ENCODE measurements around the gene ARVCF. TPM values are rescaled to one million over a fixed set of nuclear protein-coding genes. Genes with fewer than 3 reads are reported as not detected.

ARVCF gene
- total RNA-seq, 1 donor from 2014 or later: 288 TPM

DNA sequence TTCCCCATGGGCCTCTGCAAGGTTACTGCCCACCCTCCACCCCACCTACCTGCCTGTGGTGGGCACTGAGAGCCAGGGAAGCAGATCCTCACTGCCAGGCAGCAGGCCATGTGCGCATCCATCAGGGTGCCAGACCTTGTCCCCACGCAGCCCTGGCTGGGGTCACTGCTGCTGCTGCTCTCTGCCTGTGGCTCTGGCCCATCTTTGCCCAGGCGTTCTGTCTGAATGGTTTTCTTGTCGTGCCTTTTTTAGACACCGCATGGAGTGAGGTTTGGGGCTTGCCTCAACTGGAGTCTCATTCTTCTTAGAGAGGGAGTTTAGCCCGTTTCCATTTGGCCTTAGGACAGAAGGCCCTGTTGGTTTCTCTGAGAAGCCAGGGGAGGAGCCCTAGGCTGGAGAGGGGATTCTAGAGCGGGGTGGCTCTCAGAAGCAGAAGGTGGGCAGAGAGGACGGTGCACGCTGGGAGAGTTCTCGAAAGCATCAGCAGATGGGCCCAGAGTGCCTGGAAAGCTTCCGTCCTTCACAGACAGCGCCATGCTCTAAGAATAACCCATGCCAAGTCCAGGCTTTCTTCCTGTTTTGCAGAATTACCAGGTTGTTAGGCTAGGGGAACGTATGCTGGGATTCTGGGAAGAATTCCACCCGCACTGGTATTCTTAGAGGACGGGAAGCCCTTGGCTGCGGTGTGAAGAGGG, 12.4 kb upstream of the ARVCF start:
- no peak for DNase-seq

DNA sequence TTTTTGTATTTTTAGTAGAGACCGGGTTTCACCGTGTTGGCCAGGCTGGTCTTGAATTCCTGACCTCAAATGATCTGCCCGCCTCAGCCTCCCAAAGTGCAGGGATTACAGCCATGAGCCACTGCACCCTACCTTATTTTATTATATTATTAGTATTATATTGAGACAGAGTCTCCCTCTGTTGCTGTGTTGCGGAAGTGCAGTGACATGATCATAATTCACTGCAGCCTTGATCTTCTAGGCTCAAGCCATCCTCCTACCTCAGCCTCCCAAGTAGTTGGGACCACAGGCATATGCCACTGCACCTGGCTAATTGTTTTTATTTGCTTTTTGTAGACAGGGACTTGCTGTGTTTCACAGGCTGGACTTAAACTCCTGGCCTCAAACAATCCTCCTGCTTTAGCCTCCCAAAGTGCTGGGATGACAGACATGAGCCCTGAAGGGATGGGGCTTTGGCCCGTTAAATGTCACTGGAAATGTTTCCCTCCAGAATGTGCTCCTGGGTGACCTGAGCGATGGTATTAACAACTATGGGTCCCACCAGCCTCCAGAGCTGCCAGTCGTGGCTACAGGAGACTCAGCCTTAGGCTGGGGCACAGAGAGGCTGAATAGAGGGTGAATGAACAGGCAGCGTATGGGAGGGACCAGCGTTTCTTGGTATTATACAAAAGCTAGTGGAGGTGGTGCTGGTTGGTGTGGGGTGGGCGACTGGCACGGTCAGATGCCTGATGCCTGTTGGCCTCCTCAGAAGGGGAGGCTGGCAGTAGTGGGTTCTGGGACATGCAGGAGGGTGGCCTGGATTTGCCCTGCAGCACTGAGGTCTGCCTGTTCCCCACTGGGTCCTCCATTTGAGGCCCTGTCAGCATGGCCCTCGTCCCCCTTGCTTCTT, 11.6 kb upstream of the ARVCF start:
- DNase-seq: peak; percentile 57

- DNase-seq: no peak
Measured at GRCh38 chr22:20026996-20027601, 10.5 kb upstream of the ARVCF start.

DNA sequence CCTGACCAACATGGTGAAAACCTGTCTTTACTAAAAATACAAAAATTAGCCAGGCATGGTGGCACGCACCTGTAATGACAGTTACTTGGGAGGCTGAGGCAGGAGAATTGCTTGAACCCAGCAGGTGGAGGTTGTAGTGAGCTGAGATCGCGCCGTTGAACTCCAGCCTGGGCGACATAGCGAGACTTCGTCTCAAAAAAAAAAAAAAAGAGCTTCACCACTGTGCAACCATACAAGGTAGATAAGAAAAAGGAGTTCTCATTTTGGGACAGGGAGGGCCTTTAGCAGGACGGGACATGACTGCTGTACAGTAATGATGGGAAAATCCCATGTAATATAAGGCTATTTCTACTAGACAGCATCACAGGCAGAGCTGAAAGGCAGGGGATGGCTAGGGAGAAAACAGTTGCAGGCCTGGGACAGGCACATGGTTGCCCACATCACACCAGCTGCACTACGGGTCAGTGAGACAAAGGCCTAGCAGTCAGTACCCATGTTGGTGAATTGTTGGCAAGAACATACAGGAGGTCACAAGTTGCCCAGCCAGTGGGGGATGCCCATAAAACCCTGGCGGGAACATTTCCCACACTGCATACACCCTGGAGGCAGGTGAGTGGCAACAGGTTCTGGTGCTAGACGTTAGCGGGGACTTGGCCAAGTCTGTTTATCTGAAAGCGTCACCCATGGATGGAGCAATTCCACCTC, 9.7 kb upstream of the ARVCF start:
- no peak for DNase-seq

DNA sequence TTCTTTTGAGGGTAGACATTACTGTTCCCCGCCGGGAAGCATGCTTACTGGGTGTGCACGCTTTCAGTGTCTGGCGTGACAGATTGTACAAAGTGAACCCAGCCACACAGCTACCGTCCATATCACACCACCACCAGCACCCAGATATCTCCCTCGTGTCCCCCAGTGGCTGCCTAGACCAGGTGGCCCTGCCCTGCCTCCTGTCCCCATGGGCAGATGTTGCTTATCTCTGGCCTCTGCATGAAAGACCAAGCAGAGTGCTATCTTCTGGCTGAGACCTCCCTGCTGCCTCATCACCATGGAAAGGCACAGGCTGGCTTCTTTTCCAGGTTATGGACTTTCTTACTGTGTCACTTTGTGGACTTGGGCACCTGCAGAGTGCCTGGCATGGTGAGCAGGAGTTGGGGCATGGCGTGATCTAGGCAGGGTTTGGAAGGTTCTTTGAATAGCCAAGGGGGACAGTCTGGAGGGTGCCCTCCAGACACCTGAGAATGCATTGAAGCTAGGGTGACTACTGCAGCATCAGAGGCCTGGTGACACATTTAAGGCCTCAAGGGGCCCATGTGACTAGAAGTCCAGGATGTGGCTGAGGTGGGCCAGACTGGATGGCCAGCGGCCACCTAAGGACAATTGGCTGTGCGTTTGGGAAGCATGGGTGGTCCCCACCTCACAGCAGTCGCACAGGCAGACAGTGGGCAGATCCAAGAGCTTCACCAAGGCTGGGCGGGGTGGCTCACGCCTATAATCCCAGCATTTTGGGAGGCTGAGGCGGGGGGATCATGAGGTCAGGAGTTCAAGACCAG, 9.0 kb upstream of the ARVCF start:
- DNase-seq: no peak

GRCh38 chr22:20024650-20025397, 8.2 kb upstream of the ARVCF start:
- DNase-seq: no peak

- DNase-seq: no peak
Measured at GRCh38 chr22:20024225-20024624, 7.6 kb upstream of the ARVCF start.

DNA sequence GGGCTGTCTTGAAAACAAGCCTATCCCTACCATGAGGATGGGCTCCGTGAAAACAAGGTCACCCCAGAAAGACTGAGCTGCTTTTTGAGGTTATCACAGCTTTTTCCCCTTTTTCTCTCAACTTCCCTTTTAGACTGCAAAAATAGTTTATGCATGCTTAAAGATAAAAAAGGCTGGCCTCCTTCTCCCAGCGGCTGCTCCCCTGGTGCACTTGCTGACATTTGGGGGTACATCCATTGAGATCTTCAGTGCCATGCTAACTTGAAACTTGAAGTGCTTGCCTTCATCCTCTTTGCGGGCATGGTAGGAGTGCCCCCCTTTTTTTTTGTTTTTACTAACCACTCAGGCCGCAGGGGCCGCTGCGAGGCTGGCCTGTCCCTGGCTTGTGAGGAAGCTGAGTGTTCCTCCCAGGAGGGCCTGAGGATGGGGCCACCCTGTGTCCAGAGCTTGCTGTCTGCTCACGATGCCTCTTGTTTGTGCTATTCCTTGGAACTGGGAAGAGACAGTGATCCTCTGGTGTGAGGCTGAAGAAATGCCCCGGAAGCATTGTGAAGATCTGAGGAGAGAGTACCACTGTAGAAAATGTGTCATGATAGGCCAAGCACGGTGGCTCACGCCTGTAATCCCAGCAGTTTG, 6.5 kb upstream of the ARVCF start:
- no peak for DNase-seq

GRCh38 chr22:20022231-20022977, 5.8 kb upstream of the ARVCF start:
- DNase-seq: no peak

DNA sequence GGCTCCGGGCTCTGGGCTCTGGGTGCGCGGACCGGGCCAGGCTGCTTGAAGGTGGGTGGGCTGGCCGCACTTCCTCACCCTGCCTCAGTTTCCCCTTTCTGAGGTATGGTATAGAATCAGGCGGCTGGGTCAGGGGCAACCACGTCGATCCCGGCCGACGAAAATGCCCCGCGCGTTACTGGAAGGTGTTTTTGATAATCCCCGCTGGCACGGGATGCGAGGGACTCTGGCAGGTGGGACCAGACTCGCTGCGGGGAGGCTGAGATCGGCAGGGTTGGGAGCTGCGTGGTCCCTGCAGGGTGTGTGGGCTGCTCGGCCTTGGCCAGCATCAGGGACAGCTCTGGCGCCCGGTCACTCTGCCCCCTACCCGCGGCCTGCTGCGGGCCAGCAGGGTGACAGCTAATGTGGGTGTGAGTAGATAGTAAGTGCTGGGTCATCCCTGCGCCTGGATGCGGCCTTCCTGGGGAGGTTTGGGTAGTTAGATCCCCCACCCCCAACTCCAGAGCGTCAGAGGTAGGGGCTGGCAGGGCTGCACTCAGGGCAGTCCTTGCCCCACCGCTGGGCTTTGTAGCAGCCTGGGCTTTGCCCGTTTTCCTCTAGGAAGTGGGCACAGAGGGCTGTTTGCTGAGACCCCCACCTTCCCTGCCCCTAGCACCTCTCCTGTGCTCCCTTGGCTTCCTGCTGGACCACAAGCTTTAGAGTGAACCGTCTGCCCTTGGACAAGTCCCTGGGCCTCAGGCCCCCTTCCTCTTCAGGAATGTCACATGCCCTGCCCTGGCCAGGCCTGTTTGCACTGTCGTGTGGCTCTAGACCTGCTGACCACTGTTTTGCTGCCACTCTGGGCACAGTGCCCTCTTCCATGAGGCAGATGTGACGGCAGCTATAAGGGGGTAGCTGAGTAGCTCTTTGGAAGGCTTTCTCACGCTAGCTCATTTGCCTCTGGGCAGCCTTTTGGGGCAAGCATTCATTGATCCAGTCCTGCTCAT, 4.9 kb upstream of the ARVCF start:
- DNase-seq: peak; percentile 47

- DNase-seq: peak; percentile 93
Measured at GRCh38 chr22:20020533-20021195, 4.0 kb upstream of the ARVCF start, which contains the start of gene TANGO2. TSS of gene TANGO2 (plus strand) at chr22:20021110. CDS start at chr22:20036799, 15,689 bp downstream.

- DNase-seq: no peak
Measured at GRCh38 chr22:20019661-20020532, 3.3 kb upstream of the ARVCF start.

- no peak for DNase-seq
Measured at GRCh38 chr22:20018001-20018400, 1.4 kb upstream of the ARVCF start.

- DNase-seq: no peak
Measured at GRCh38 chr22:20017622-20017958, 967 bp upstream of the ARVCF start.

DNA sequence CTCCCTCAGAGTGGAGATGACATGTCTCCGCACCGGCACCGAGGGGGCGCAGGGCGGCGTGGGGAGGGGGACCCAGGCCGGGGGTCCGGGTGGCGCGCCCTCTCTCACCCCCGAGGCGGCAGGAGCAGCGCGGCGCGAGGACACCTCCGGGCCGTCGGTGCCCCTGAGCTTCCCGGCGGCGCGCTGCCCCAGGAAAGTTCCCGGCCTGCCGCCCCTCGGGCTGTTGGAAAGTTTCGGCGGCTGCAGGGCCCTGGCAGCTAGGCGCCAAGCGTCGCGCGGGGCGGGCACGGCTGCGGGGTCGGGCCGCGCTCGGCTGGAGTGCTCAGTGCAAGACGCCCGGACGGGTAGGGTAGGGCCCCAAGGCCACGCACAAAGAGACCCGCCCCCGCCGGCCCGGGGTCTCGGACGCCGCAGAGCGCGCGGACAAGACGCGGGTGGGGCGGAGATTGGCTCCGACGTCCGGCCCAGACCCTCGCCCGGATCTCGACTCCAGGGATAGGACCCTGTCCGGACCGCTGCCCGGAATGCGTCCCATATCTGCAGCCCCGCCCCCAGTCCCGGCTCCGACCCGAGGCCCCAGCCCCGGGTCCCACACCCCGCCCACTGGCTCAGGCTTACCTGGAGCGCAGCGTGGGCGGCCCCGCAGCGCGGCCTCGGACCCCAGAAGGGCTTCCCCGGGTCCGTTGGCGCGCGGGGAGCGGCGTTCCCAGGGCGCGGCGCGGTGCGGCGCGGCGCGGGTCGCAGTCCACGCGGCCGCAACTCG, 471 bp downstream of the ARVCF start:
- peak; percentile 54 for DNase-seq

GRCh38 chr22:20015187-20015625, 1.4 kb downstream of the ARVCF start:
- no peak for DNase-seq

Measured in dermis blood vessel endothelial cell (primary cell).